IPS-15b (cell line): ENCODE data around the gene SLC38A10.
"Not testable (repeated sequence)": the region's sequence is repeated elsewhere in the genome, so short reads cannot be mapped to it uniquely, and the experiment has no call there.

Source experiments
- H3K27me3 ChIP-seq: one replicate; pipeline ENCODE4 v1.6.1; 2013; ENCODE audit warnings: low read length; ENCODE audit not compliant: control insufficient read depth, insufficient read depth
- H3K36me3 ChIP-seq: one replicate; pipeline ENCODE4 v1.6.1; 2013; ENCODE audit warnings: low read length; ENCODE audit not compliant: control insufficient read depth, insufficient read depth
- H3K4me1 ChIP-seq: one replicate; pipeline ENCODE4 v1.6.1; 2013; ENCODE audit warnings: mild to moderate bottlenecking, low read length; ENCODE audit not compliant: control insufficient read depth, insufficient read depth
- H3K4me3 ChIP-seq: one replicate; pipeline ENCODE4 v1.5.1; 2013; ENCODE audit warnings: low read depth, low read length
- H3K9ac ChIP-seq: one replicate; pipeline ENCODE4 v1.6.1; 2013; ENCODE audit warnings: low read depth, mild to moderate bottlenecking, low read length
- H3K9me3 ChIP-seq: one replicate; pipeline ENCODE4 v1.6.1; 2013; ENCODE audit warnings: mild to moderate bottlenecking, low read length; ENCODE audit not compliant: control insufficient read depth, insufficient read depth

Gene SLC38A10

DNA sequence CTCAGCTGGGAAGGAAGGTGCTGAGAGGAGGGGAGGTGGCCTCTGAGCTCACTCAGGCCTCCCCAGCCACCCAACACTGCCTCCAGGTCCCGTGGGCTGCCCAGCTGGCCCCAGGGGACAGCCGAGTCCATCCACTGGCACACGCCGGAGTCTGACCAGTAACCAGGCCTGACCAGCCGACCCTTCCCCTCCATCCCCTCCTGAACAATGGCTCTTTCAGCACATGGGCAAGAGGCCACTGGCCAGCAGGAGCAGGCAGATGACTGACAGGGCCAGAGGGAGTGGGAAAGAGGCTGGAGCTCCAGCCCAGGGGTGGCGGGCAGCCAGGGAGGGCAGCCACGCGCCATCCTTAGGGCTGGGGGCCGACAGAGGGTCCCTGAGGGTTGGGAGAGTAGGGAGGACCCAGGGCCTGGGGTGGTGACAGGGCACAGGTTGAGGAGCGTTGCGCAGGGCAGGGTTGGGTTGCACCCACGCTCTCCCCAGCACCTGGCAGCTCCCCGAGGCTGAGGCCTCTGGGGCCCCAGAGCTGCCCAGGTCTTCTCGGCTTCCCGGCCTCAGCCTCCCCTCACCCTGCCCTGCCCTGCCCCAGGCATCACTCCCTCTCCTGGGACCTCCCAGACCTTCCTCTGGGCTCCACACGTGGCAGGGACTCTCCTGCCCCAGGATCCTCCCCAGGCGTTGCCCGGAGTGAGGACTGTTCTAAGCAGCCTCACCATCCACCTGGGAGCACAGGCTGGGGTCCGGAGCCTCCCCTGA is 20.2 kb upstream of the SLC38A10 start:
- H3K9ac ChIP-seq, result no peak overlapping the region
- no peaks in the 10 kb centered on the region for H3K27me3 ChIP-seq
- no peaks in the 10 kb centered on the region for H3K36me3 ChIP-seq
- no peaks in the 10 kb centered on the region for H3K9me3 ChIP-seq
- H3K4me1 ChIP-seq, result no peaks in the 10 kb centered on the region
- H3K4me3 ChIP-seq, result no peak overlapping the region

DNA sequence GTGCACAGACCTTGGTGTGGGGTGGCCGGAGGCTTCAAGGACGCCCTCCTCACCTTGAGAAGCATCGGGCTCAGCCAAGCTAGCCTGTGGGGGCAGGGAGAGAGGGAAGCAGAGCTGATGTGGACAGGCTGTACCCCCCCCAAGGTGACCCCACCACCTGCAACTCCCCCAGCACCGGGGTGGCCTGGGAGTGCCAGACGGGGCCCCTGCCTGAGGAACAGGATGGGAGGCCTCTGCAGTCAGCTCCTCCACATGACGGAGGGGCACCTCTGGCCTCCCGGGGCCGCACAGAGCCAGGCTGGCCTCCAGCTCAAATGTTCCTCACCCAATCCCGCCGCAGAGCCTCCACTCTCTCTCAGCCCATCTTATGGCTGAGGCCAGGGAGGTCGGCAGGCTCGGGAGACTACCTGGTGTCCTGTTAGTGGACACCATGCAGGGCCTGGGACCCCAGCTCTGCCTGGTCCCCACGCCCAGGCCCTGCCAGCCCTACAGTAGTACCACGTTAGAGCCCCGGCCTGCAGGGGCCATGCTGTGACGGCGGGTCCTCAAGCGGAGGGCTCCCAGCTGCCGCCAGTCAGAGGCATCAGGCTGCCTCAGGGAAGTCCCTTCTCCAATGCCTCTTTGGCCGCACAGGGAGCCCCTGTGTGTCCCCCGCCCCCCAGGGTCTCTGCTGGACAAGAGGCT is 19.4 kb upstream of the SLC38A10 start:
- Histone ChIP-seq H3K27me3 (no peaks in the 10 kb centered on the region), H3K4me3 (no peak overlapping the region), H3K4me1 (no peaks in the 10 kb centered on the region), H3K9ac (no peak overlapping the region), H3K9me3 (no peaks in the 10 kb centered on the region), H3K36me3 (no peaks in the 10 kb centered on the region)

DNA sequence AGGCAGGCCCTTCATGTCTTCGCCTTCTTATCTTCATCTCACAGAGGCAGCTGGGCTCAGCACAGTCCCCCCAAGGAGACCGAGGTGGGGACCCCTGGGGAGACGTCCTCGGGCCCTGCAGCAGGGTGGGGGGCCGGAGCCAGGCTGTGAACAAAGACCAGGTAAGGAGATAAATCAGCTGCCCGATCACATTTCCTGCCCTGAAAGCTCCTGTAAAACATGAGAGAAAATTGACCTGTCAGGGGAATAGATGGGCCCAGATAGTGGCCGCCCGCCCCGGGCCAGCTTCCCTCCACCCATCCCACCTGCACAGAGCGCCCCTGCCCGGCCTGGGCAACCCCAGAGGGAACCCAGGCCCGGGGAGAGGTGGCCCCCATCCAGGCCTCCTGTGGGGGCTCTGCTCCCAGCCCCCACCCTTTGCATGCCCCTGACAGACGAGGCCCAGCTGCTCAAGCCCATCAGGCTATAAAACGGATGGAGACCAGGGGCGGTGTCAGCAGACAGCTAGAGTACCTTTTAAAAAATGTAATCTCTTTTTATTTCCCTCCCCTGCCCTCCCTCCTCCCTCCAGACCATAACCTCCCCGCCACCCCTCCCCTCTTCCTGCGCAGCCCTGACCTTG is 18.8 kb upstream of the SLC38A10 start:
- Histone ChIP-seq H3K27me3 (no peaks in the 10 kb centered on the region), H3K4me3 (no peak overlapping the region), H3K36me3 (no peaks in the 10 kb centered on the region), H3K4me1 (no peaks in the 10 kb centered on the region), H3K9ac (no peak overlapping the region), H3K9me3 (no peaks in the 10 kb centered on the region)

DNA sequence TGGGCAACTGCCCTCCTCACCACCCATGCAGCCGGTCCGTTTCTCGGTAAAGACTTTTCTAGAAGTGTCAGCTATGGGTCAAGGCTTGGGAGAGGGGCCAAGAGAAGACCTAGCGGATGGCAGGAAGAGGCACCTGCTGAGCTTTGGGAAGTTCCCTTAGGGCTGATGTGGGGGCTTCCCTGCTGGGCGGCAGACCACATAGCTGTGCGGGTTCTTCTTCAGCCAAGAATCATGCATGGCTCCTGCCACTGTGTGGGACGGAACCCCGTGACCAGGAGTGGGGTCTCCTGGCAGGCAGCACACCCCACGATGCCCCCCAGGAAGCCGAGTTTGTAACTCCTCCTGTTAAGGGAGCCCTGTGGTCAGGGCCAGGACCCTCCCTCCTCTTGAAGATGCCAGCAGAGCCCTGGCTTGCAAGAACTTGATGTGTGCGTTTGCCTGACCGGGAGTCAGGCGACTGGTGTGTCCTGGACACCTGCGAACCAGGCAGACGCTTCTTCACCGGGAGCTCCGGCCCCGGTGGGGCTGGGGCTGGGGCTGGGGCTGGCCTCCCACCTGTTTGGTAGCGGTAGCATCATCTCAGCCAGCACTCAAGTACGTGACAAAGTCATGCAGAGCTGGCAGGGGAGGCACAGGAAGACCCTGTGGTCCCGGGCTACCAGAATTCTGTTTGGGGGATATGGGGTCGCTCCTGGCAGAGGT is 17.7 kb upstream of the SLC38A10 start:
- Histone ChIP-seq H3K9ac (no peak overlapping the region), H3K9me3 (no peaks in the 10 kb centered on the region), H3K4me1 (no peaks in the 10 kb centered on the region), H3K4me3 (no peak overlapping the region), H3K36me3 (no peaks in the 10 kb centered on the region), H3K27me3 (no peaks in the 10 kb centered on the region)

DNA sequence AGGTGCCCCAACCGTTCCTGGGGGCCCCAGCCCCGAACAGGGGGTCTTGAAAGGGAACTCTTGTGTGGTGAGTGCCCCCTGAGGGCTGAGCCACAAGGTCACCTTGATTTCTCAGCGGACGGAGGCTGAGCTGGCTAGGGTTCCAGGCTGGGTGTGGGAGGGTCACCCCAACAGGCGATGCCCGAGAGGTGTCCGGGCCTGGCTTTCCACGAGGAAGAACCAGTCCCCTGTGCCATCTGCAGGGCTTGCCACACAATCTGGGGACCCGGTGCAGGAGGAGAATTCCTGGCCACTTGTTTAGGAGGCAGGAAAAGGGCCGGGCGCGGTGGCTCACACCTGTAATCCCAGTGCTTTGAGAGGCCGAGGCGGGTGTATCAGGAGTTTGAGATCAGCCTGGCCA is 16.8 kb upstream of the SLC38A10 start:
- Histone ChIP-seq H3K9ac (no peak overlapping the region), H3K36me3 (no peaks in the 10 kb centered on the region), H3K9me3 (no peaks in the 10 kb centered on the region), H3K27me3 (no peaks in the 10 kb centered on the region), H3K4me3 (no peak overlapping the region), H3K4me1 (no peaks in the 10 kb centered on the region)

DNA sequence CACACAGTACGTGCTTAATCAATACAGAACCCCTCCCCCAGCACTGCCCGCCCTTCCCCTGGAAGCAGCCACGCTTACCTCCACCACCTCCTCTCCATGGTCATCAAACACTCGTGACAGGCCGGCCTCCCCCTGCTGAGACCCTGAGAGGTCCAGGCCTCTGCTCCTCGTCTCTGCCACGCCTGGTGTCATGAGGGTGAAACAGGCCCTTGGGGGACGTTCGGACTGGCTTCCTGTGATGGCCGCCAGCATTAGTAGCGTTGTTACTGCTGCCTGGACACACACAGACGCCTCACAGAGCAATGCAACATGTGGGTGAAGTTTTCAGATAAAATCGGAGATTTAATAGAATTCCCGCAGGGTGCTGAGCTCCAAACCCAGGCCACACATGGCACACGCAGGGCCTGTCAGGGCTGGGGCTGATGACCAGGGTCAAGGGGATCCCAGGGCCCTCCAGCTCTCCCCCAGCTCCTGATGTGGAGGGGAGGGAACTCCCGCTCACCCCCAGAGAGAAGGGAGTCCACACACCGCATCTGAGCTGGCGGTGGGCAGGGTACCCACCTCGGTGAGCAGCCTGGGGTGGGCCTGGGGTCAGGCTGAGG is 15.9 kb upstream of the SLC38A10 start:
- no peaks in the 10 kb centered on the region for H3K36me3 ChIP-seq
- no peak overlapping the region for H3K4me3 ChIP-seq
- H3K9me3 ChIP-seq, result no peaks in the 10 kb centered on the region
- H3K9ac ChIP-seq, result no peak overlapping the region
- H3K27me3 ChIP-seq, result no peaks in the 10 kb centered on the region
- H3K4me1 ChIP-seq, result no peaks in the 10 kb centered on the region

DNA sequence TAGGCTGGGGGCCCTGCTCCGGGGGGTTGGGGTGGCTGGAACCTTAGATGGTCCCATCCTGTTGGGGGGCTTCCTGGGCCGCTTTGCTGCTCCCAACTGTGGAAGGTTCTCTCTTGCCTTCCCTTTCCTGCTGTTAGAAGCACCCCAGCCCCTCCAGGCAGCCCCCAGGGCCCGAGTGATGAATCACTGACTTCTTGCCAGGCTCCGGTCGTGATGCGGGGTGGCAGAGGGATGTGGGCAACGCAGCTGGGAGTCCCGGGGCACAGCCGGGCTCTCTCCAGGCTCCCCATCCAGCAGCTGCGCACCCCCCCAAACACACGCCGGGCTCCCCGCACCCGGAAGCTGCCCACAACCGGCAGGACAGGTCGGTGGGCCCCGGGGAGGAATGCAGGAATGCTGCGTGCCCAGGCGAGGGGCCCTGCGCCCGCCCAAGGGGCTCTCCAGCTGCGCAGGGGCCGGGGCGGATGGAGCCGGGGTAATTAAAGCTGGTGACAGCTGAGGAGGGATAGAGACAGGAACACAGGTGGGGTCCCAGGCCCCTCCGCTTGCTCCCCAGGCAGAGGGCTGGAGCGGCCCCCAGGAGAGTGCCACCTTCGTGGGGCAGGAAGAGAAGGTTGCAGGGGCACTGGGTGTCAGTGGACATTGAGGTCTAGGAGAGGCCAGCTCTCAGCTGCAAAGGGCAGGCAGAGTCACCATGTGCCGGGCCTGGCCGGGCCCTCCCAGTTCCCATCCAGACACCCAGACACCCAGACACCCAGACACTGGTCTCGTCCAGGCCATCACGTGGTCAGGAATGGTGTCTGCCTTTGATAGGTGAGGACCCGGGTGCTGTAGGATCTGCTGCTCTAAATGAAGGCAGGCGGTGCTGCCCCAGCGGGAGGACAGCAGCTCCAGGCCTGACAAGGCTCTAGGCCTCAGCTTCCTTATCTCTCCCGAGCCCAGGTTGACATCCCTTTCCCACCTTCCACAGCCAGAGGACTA is 15.0 kb upstream of the SLC38A10 start:
- Histone ChIP-seq H3K27me3 (no peaks in the 10 kb centered on the region), H3K4me3 (no peak overlapping the region), H3K36me3 (no peaks in the 10 kb centered on the region), H3K9me3 (no peaks in the 10 kb centered on the region), H3K9ac (no peak overlapping the region), H3K4me1 (no peaks in the 10 kb centered on the region)

DNA sequence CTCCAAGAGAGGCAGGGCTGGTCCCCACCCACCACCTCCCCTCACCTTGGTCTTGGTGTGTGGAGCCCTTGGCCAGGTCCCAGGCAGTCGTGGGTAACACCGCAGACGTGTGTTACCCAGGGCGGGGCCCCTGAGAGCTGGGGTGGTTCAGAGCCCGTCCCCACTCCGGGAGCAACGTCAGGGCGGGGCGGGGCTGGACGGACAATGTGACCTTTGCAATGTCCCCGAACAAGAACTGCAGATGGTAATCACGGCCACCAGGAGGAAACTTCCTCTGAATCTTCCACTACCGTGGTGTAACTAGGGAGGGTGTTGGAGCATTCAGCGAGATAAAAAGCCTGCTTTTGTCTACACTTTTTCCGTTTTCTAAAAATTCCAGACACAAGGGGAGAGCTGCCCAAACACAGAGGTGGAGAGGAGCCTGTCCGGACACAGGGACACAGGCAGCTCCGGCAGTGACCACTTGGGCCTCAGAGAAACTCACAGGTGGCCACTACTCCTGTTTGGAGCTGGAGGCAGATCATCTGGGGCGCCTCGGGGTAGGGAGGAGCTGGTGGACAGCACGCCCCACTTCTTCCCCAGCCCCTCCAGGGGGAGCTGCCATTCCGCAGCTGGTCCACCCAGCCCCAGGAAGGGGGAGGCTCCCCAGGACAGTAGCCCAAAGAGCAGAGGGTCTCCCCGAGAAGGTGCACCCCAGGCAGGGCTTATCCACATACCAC is 14.2 kb upstream of the SLC38A10 start:
- H3K36me3 ChIP-seq, result no peaks in the 10 kb centered on the region
- no peaks in the 10 kb centered on the region for H3K4me1 ChIP-seq
- no peaks in the 10 kb centered on the region for H3K9me3 ChIP-seq
- no peak overlapping the region for H3K9ac ChIP-seq
- no peaks in the 10 kb centered on the region for H3K27me3 ChIP-seq
- no peak overlapping the region for H3K4me3 ChIP-seq

DNA sequence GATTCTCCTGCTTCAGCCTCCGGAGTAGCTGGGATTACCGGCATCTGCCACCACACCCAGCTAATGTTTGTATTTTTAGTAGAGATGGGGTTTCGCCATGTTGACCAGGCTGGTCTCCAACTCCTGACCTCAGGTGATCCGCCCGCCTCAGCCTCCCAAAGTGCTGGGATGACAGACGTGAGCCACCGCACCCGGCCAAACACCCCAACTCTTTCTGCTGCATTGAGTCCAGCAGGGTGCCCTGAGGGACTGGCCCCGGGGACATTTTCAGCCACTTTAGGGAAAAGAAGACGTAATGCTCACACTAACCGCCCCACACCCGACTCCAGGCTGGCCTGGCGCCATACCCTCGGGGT is 13.7 kb upstream of the SLC38A10 start:
- H3K9me3 ChIP-seq, H3K9ac ChIP-seq, H3K36me3 ChIP-seq, H3K4me3 ChIP-seq, H3K27me3 ChIP-seq, H3K4me1 ChIP-seq: not testable (repeated sequence)

DNA sequence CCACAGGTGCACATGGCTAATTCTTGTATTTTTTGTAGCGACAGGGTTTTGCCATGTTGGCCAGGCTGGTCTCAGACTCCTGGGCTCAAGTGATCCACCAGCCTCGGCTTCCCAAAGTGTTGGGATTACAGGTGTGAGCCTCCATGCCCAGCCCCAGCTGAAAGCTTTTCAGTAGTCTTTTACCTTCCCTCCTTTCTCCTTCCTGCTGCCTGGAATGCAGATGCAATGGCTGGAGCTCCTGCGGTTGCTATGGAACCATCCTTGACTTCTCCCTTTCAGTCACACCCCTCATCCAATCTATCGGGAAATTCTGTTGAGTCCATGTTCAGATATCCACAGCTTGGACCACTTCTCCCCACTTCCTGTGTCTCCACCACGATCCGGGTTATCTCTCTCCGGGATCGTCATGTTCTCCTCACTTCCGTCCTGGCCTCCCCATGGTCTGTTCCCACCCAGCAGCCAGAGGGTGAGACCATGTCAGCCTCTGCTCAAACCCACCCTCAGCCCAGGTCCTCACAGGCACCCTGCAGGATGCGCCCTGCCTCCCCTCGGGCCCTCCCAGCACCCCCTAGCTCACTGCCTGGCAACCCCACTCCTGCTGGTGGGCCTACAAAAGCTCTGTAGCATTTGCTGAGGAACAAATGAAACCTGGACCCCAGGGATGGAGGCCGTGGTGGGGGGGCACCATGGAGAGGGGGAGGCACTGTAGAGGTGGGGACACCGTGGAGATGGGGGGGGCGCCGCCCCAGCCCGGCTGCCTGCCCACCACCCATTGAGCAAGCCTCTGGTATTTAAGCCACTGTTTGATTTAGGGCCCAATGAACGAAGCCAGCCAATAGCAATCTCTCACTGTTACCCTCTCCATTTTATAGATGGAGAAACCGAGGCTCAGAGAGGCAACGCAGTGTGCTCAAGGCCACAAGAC is 12.8 kb upstream of the SLC38A10 start:
- Histone ChIP-seq H3K9me3 (no peaks in the 10 kb centered on the region), H3K4me1 (no peaks in the 10 kb centered on the region), H3K4me3 (no peak overlapping the region), H3K27me3 (no peaks in the 10 kb centered on the region), H3K9ac (no peak overlapping the region), H3K36me3 (no peaks in the 10 kb centered on the region)
